GM19397 (cell line): ENCODE measurements around the gene PPP2R2D.
"Not testable (repeated sequence)": the region's sequence is repeated elsewhere in the genome, so short reads cannot be mapped to it uniquely, and the experiment has no call there.

Experiments
- ATAC-seq: cut with Tn5 transposase; IDR thresholded peaks from one replicate; pipeline ENCODE4 v1.9.1; 2021; ENCODE audit warnings: mild to moderate bottlenecking, moderate library complexity; ENCODE audit not compliant: unreplicated experiment

The PPP2R2D gene

GRCh38 chr10:131905603-131906268 lies 4.9 kb downstream of the PPP2R2D start:
- no peak for ATAC-seq

GRCh38 chr10:131906269-131906639 lies 5.4 kb downstream of the PPP2R2D start:
- no peak for ATAC-seq

GRCh38 chr10:131907679-131908078 lies 6.9 kb downstream of the PPP2R2D start:
- ATAC-seq, result no peak

DNA sequence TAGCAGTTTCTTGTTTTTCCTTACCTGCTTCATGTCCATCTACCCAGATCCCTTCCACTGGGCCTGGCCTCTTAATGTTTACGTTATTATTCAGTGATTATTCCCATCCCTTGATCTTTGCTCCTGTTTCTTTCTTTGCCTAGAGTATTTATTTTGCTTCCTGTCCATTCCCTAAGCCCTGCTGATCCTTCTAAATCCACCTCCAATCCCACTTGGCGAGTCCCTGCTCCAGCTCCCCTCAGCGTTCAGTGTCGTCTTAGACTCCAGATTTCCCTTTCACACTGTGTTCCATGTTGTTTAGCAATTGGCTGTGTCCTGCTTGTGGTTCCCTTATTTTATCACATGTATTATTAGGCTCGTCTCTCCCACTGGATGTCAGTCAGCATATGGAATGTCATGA lies 7.3 kb downstream of the PPP2R2D start:
- ATAC-seq, result no peak

DNA sequence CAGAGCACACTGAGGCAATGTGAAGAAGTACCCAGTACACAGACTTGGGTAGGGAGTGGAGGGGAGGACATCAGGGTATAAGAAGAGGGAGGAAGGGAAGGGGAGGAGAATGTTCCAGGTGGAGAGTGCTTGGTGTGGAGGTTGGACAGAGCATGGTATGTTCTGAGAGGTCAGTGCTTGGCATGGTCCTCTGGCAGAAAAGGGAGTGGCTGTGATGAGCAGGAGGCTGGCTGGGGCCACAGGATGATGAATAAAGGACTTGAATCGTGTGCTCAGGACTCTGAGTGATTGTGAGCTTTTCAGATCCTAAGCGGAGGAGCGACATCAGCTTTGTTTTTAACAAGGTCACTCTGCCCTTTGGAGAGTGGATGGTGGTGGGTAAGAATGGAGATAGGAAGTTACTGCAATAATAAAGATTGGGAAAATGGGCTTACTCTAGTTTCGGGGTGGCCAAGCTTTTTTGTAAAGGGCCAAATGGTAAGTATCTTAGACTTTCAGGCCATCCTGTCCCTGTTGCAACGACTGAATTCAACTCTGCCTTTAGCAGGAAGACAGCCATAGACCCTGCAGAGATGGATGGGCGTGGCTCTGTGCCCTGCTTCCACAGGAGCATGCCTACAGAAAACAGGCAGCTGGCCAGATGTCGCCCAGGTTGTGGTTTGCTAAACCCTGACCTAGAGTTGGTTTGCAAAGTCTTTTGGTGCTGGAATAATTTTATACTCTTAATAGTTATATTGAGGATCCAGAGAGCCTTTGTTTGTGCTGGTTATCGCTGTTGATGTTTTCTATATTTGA lies 8.4 kb downstream of the PPP2R2D start:
- ATAC-seq, result no peak

GRCh38 chr10:131909929-131910328 lies 9.1 kb downstream of the PPP2R2D start:
- no peak for ATAC-seq

GRCh38 chr10:131910663-131911314 lies 10.0 kb downstream of the PPP2R2D start:
- no peak for ATAC-seq

DNA sequence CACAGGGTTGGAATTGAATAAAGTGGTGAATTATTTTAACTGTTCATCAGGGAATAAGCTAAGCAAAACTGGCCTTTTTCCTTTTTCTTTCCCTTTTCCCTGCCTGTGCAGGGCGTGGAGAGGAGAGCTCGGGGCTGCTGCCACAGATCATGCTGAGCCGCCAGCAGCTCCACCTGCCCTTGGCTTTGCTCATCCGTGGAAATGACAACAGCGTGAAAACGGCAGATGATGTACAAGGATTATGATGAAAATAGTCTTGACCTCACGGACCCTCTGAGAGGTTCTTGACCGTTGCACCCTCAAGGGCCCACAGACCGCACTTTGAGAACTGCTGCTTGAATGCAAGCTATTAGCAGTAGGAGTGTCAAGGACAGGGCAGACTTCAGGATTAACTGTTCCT lies 10.6 kb downstream of the PPP2R2D start:
- no peak for ATAC-seq

GRCh38 chr10:131912620-131913019 lies 11.8 kb downstream of the PPP2R2D start:
- no peak for ATAC-seq

DNA sequence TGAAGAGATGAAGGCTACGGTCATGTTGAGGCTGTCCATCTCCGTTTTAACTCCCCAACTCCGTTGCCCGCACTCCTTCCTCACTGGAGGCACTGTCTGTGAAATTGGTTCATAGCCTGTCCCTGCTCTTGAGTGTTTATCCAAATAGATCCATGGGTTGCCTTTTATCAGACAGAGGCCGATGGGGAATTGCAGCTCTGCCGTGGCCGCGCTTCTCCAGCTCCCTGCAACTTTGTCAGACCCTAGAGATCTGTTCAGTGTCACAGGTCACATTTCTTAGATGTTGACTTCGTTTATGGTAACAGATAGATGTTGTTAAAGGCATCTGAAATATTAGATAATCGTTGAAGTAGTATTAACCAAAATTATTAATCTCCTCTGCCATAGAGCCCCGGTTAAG lies 14.7 kb downstream of the PPP2R2D start:
- ATAC-seq, result no peak

GRCh38 chr10:131915990-131916766 lies 15.4 kb downstream of the PPP2R2D start:
- ATAC-seq, result no peak

- ATAC-seq, result not testable (repeated sequence)
Observed at GRCh38 chr10:131916767-131917160, 16.0 kb downstream of the PPP2R2D start.

- ATAC-seq, result not testable (repeated sequence)
Observed at GRCh38 chr10:131917496-131917895, 16.7 kb downstream of the PPP2R2D start.

DNA sequence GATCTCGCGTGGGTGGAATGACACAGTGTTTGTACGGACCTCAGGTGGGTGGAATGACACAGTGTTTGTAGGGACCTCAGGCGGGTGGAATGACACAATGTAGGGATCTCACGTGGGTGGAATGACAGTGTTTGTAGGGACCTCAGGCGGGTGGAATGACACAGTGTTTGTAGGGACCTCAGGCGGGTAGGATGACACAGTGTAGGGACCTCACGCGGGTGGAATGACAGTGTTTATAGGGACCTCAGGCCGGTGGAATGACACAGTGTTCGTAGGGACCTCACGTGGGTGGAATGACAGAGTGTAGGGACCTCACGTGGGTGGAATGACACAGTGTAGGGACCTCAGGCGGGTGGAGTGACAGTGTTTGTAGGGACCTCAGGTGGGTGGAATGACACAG lies 18.7 kb downstream of the PPP2R2D start:
- ATAC-seq, result not testable (repeated sequence)

- no peak for ATAC-seq
Observed at GRCh38 chr10:131920151-131920550, 19.3 kb downstream of the PPP2R2D start.

DNA sequence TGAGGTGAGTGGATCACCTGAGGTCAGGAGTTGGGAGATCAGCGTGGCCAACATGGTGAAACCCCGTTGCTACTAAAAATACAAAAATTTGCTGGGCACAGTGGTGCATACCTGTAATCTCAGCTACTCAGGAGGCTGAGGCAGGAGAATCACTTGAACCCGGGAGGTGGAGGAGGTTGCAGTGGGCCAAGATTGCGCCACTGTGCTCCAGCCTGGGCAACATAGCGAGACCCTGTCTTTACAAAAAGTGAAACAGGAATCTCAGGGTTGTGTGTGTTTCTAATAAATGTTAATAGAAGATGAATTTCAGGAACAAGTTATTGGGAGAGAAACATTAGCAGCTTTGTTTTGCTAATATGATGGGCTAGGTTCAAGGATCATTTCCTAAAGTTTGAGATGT lies 19.9 kb downstream of the PPP2R2D start:
- ATAC-seq, result no peak

GRCh38 chr10:131921184-131921583 lies 20.4 kb downstream of the PPP2R2D start:
- no peak for ATAC-seq

DNA sequence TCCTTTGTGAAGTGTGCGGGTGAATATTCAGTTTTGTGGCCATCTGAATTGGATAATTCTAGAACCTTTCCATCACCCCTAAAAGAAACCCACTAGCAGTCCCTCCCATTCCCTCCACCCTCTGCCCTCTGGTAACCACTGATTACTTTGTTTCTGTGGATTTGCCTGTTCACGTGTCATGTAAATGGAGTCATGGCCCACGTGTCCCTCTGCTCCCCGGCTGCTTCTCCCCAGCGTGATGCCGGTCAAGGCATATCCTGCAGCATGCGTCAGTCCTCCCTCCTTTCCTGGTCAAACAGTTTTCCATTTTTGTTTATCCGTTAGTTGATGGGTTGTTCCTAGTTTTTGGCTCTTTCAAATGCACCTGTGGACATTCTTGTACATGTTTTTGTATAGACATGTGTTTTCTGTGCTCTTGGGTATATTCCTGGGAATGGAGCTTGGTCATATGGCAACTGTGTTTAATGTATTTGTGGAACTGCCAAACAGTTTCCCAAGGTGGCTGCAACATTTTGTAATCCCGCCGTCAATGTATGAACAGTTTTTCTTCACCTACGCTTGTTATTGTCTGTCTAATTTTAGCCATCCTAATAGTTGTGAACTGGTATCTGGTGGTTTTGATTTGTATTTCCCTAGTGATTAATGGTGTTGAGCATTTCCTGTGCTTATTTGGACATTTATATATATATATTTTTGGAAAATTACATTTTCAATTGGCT lies 22.4 kb downstream of the PPP2R2D start:
- no peak for ATAC-seq

GRCh38 chr10:131925011-131925649 lies 24.3 kb downstream of the PPP2R2D start:
- ATAC-seq, result no peak

DNA sequence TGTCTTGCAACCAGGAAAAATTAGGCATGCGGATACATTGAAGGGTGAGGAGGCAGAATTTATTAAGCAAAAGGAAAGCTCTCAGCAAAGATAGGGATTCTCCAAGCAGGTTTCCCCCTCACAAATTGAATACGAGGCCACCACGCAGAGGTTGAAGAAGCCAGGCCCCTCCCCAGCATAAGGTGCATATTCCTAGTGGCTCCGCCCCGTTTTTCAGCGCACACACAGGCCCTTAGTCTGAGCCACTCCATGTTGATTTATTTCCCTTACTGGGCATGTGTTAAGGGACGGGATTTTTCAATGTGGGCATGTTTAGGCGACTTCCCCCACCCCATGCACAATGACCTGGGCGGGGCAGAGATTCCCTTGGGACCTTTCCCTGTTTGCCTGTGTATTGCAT lies 24.9 kb downstream of the PPP2R2D start:
- no peak for ATAC-seq
